HG02642 (cell line): ENCODE results near the gene JAKMIP2.
"Not testable (repeated sequence)": the region's sequence is repeated elsewhere in the genome, so short reads cannot be mapped to it uniquely, and the experiment has no call there.

ENCODE experiments used
- ATAC-seq: cut with Tn5 transposase; IDR thresholded peaks from one replicate; pipeline ENCODE4 v1.9.1; 2021; ENCODE audit warnings: mild to moderate bottlenecking; ENCODE audit not compliant: unreplicated experiment, poor library complexity

The JAKMIP2 gene

DNA sequence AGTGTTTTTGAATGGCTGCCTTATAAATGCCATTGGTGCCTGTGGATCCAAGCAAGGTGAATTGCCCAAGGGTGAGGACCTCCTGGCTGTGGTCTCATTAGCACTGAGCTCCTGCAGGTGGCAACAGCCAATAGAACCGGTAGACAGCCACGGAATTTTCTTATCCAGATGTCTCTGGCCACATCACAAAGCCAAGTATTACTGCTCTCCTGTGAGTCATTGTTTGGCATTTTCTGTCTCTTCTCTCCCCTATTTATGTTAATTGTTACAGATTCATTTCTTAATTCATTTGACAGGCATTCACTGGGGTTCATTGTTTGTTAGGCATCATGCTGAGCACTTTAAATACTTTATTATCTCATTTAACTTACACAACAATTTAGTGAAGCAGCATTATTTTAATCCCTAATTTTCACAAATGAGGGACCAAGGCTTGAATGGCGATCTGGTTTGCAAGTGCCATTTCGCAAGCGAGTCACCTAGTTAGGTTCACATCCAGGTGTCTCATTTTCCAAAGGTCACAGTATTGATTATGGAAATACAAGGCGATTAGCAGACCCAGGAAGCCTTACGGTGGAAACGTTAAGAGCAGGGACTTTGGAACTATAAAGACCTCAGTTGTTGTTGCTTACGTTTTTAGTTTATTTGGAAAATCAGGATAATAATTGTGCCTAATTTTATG is 214.5 kb downstream of the JAKMIP2 start:
- no peak for ATAC-seq

- ATAC-seq = no peak
Measured at GRCh38 chr5:147565524-147565923, 217.0 kb downstream of the JAKMIP2 start.

DNA sequence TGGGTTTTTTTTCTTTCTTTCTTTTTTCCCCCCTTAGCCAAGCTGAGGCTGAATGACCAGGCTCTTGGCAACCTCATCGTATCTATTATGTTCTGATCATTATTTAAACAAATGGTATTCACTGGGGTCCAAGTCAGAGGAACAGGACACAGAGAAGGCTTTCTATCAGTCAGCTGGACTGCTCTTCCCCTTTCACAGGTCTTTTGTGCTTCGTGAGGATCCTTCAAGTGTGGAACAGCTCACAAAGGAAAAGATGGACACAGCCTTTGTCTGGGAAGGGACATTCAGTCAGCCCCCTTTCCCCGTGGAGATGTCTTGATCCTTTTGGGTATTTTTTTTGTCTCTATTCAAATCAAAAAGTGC is 218.4 kb downstream of the JAKMIP2 start:
- ATAC-seq = no peak

GRCh38 chr5:147563466-147564123 is 218.9 kb downstream of the JAKMIP2 start:
- no peak for ATAC-seq

- no peak for ATAC-seq
Measured at GRCh38 chr5:147561435-147561834, 221.1 kb downstream of the JAKMIP2 start.

DNA sequence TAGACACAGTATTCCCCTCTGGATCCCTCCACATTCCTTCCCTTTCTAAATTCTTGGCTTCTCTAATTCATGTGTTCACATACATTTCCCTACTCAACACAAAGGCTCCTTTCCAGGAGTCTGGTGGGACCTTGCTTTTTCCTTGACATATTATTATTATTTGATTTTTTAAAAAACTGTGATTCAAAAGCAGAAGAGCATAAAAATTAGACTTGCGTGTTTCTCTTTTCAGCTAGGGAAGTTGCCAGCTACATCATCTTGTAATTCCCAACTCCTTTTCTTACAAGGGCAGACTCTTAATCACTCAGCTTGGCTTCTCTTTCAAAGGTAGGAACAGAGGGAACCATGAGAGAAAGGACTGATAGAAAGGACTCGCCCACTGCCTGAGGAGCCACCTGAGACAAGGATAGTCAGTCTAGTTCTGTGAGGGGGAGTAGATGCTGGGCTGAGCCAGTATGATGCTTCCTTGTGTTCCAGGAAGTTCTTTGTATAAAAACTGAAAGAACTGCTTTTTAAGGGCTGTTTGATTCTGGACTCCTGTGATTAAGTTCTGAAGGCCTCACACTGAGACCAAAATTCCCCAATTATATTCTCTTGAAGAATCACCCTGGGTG is 221.7 kb downstream of the JAKMIP2 start:
- no peak for ATAC-seq

- ATAC-seq = no peak
Measured at GRCh38 chr5:147559749-147560148, 222.8 kb downstream of the JAKMIP2 start.

DNA sequence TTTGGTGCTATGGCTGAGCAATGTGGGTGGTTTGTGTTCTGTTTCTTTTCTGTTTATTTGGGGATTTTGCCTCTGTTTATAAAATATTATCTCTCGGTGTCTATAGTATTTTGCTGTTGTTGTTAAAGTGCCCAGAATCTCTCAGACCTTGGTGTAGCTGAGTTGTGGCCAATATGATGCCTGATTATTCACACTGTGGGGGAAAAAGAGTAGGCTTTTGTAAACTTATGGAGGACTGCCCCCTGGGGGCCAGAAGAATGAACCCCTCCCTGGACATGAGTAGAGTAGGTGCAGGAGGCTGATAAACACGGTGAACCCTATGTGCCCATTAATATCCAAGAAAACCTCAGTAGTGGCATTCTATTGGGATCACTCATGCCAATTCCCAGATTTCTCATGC is 223.7 kb downstream of the JAKMIP2 start:
- ATAC-seq = no peak

DNA sequence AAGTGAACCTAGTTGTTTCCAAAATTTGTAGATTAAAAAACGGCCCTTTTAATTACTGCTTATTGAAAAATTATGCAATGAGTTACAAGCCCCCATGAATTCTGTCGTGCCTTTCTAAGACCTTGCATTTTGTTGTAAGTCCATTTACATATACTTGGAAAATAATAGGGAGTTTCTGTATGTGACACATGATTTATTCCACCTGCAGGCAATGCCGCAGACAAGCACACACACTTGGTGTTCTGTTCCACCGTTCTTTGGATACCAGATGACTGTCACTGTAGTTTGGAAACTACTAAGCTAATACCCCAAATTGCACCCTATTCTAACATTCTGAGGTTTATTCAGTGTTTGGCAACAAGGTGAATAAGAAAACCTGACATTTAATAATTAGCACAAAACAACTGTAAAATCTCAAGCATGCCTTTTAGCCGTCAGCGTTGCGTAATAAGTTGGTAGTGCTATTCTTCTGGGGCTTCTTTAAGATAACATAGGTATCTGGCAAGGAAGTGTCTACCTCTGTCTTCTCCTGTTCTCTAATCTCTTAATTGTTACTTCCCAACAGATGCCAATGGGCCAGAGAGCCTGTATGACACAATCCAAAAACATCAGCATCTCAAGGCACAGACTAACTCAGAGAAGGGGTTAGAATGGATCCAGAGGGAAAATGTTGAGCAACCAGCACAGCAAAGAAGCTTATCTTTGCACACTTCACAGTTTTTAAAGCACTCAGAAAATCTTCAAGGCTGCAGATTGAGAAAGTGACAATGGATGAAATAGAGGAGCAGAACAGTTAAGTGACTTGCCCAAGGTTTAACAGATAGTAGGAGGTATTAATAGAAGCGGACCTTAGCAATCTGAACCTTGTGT is 224.4 kb downstream of the JAKMIP2 start:
- ATAC-seq = no peak

GRCh38 chr5:147555176-147555575 is 227.4 kb downstream of the JAKMIP2 start:
- ATAC-seq = no peak

DNA sequence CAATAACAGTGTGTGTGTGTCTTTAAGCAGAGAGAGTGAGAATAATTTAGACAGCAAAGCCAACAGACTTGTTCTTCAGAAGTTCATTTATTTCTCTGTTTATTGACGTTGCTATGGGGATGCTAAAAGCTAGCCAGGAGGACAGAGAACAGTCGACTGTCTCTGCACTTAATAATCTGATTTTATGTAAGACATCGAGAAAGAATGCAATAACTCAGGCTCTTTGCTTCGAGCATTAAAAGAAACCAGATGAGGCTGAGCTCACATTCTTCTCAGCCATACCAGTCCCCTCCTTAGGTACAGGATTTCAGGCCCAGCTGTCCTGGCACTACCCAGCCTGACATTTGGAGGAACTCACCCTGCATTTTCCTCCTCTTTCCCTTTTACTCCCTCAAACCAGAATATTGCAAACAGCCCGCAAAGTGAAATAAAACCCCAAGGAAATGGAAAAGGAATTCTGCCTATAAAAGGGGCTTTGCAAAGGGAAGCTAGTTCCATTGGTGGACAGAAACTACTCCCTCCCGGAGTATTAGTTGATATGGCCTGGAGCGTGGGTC is 228.2 kb downstream of the JAKMIP2 start:
- ATAC-seq = no peak

DNA sequence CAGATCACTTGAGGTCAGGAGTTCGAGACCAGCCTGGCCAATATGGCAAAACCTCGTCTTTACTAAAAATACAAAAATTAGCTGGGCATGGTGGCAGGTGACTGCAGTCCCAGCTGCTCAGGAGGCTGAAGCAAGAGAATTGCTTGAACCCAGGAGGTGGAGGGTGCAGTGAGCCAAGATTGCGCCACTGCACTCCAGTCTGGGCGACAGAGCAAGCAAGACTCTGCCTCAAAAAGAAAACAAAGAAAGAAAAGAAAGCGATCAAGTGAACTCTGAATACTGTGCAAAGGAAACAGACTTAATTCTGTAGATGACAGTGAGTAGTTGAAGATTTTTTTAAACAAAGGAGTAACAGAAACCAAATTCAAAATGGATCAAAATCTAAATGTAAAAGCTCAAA is 228.7 kb downstream of the JAKMIP2 start:
- not testable (repeated sequence) for ATAC-seq

DNA sequence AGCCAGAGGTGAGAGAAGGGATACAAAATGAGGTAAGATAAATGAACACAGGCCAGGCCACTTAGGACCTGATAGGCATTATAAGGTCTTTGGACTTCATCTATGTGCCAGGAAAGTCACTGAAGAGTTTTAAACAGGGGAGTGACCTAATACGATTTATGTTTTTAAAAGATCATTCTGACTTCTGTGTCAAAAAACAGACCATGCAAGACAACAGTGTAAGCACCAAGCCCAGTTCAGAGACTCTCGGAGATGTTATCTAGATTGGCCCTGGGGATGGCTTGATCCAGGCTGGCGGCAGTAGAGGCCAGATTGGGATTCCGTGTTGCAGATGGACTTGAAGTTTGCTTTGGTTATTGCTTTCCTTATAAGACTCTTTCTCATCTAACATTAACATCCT is 229.6 kb downstream of the JAKMIP2 start:
- ATAC-seq = no peak

GRCh38 chr5:147551677-147552076 is 230.9 kb downstream of the JAKMIP2 start:
- no peak for ATAC-seq

GRCh38 chr5:147547730-147548129 is 234.8 kb downstream of the JAKMIP2 start:
- no peak for ATAC-seq

DNA sequence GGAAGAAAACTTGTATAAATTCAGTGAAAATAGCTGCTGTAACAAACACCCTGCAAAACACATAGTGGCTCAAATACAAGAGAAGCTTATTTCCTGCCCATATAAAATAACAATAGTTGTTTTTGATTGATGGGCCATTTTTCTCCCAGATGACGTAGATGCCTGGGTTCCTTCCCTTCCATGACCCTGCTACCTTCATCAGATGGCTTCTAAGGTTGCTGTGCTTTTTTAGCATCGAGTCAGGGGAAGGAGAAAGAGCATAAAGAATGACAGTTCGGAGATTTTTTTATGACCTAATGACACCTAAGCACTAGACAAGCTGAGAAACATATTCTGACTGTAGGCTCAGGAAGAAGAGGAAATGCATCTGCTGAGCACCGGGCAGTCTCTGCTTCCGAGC is 238.0 kb downstream of the JAKMIP2 start:
- ATAC-seq = no peak

GRCh38 chr5:147539053-147539452 is 243.5 kb downstream of the JAKMIP2 start:
- ATAC-seq = no peak

DNA sequence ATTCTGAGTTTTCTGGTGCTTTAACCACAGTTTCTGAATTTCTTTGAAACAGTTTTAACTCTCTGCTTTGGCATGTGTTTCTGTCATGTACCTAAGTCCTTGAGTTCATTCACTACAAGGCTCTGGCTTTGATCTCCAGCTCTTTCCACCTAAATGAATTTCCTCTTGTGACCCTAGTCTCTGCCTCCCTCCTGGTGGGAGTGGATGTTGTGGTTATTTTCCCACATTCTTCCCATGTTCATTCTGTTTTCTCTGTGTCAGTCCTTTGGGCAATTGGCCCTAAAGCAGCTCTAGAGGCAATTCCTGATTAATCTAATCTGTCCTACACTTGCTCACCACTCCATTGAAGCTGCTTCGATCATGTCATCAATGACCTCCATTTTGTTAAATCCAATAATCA is 244.3 kb downstream of the JAKMIP2 start:
- no peak for ATAC-seq
